Kidney tubule cell (primary cell): ENCODE data around the gene ITPR2.
"Not testable (repeated sequence)": the region's sequence is repeated elsewhere in the genome, so short reads cannot be mapped to it uniquely, and the experiment has no call there.

Experiments used
- DNase-seq: peaks from one replicate; pipeline ENCODE4 v3.0.0-alpha.2; 2018; ENCODE audit warnings: low spot score

Gene ITPR2

DNA sequence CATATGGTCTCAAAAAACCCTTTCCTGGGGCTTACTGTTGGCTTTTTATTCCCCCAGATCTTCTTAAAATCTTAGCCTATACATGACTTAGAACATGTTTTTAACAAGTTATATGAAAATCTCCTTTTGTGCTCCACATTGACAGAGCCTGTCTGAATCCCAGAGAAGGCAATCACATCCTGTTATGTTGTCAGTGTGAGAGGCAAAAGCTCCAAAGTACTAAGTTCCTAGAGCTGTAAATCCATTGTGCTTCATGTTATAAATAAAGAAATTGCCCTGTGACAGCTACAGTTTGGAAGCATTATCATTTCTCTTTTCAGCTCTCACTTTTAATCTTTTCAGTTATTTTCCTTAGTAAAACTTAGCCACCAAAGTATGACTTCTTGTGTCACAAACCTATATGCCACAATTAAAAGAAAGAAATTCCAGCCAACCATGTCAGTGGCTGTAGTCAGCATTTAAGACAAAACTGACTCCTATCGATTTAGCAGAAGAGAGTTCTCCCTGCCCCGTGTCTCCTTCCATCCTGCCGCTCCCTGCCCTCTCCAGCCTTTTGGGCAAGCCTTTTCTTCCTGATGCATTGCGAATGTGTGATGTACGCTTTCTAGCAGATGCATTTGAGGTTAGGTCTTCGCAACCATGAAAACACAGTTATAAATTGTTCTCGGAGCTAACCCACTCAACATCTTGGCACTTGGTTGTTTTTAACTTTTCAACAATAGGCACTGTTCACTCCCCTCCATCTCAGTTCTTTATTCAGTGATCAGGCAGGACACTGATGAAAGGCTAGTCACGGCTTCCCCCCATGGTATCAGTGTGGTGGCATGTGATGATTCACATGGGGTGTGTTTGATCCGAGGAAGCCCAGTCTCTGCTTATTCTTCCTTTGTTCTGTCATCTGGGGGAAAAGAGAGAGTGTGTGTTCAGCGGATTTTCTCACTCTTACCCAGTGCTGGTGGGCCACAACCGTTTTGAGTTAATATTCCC, 494.1 kb downstream of the ITPR2 start:
- peak; percentile 73 for DNase-seq

DNA sequence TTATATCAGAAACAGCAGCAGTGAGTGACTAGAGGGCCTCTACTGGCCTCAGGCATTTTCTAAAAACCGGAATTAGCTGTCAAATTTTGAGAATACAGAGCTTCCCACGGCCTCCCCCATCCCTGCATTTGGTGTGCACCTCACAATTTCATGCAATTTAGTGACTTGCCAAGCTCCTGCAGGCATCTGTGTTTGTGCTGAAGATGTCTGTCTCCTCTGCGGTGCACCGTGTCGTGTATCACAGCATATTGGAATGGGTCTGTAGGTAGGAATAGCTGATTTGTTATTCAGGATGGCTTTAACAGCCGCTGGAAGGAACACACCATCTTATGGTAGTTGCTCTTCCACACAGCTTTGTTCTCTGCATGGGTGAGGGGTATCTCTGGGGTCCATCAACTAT, 497.3 kb downstream of the ITPR2 start:
- DNase-seq, result no peak

DNA sequence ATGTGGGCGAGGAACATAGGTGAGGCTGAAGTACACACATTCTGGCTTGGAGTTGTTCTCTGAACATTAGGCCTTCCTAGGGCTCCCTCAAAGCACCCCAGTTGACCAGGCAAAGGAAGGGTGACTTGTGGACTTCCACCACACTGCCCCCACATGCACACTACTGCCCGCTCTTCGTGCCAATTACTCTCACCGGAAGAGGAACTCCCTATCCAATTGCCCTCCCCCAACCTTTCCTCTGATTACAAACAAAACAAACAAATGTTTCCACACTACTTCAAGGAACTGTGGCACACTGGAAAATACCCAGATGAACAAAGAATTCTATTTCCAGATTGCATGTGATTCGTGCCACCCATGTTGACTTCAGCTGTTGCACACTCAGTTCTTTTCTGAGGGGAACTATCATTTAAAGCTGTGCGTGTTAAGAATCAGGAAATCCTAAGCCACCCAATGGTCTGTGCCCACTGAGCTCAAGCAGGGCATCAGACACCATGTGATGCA, 498.3 kb downstream of the ITPR2 start:
- no peak for DNase-seq

DNA sequence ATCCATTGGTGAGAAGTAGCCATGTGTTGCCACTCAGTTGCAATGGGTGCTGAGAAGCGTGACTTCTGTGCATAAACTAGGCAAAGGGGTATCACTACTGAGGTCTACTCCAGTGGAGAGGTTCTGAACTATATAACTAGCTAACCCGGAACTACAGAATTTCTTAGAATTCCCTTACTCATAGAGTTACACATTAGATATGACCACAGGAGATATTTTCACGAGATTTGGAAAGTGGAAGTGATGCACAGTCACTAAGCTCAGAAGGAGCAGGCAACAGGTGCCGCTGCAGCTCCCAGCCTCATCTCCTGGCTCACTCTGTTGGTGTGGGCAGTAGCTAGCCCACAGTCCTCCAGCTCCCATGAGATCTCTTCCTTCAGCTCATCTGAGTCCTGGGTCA, 501.0 kb downstream of the ITPR2 start:
- DNase-seq, result no peak

DNA sequence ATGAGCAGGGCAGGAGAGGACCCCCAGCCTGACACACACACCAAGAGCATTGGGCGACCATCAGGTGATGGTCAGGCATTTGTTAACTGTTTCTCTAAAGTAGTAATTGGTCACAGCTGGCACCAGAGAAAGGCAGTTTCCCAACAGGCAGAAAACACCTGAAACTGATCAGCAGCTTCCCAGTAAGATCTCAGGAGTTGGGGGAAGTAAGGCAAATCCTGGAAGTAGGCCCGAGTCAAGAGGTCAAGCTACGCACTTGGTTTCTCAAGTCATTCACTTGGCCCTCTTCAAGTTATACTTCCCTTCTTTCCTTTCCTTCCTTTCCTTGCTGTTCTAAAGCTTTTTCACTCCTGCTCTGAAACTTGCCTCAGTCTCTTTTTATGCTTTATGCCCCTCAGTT, 501.9 kb downstream of the ITPR2 start:
- no peak for DNase-seq

DNA sequence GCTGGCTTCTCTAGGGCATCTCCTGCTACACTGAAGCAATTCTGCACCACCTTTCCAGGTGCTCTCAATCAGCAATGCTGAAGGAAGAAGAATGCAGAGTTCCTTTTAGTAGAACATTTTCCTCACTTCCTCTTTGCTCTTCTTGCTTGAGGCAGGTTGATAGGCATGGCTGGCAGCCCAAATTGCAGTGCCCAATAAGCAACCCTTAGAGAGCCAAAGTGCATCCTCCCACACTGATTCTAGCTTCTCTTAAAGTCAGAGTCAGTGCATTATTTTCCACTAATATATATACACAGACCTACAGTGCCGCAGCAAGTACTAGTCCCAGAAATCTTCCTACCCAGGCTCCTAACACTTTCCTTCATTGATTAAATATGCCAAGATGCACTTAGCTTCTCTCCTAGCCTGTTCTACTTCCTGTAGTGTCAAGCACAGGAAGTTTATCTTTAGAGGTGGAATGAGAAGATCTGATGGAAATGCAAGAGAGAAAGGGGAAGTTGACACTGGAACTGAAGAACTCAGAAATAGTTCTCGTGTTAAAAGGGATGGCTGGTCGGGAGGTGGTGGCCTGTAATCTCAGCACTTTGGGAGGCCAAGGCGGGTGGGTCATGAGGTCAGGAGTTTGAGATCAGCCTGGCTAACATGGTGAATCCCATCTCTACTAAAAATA, 504.9 kb downstream of the ITPR2 start:
- DNase-seq, result no peak

DNA sequence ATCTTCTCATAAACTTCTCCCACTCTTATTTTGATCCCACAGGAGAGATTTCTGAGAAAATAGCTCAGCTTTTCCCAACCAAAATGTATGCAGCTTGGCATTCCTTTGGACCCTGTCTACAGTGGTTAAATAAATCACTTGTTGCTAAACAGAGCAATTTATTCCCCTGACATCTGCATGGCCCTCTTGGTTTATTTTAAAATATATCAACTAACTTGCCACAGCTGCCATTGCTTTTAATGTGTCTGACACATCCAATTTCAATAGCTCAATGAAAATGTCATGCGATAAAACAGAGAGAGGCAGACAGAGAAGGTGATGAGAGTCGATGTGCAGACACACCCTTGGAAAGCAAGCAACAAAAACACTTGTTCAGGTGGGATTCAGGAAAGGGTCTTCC, 509.3 kb downstream of the ITPR2 start:
- DNase-seq, result no peak

DNA sequence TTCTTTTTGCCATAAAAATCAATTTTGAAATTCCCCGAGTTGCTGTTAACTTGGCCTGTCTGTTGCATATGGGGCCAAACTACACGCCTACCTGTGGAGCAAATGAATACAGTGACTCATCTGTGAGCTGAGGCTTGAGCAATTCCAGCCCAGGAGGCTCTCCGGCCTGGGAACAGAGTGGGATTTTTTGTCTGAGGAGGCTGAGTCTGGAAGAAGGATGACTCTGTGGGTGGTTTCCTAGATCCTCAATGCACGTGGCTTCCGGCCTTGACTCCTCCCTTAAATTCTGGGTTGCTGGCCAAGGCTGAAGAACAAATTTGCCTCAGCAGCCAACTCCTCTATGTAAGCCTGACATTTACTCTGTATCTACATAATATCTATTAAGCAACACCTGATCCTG, 513.5 kb downstream of the ITPR2 start:
- peak; percentile 96 for DNase-seq

DNA sequence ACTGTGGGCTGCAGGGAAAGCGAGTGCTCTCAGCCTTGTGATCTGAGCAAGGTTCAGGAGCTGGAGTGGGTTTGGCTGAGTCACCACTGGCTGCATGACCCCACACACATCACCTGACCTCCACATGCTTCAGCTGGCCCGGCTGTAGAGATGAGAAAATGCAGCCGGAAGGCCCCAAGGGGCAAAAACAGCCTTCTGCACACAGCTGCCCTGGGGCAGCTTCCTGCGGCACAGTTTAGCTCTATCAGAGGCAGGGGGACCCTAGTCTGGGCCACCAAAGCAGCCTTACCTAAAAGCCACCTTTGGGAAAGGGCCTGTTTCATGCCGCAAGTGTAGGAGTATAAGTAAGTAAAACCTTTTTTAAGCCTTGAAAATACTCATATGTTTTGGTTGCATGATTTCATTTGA, 514.3 kb downstream of the ITPR2 start:
- DNase-seq, result peak; percentile 92

DNA sequence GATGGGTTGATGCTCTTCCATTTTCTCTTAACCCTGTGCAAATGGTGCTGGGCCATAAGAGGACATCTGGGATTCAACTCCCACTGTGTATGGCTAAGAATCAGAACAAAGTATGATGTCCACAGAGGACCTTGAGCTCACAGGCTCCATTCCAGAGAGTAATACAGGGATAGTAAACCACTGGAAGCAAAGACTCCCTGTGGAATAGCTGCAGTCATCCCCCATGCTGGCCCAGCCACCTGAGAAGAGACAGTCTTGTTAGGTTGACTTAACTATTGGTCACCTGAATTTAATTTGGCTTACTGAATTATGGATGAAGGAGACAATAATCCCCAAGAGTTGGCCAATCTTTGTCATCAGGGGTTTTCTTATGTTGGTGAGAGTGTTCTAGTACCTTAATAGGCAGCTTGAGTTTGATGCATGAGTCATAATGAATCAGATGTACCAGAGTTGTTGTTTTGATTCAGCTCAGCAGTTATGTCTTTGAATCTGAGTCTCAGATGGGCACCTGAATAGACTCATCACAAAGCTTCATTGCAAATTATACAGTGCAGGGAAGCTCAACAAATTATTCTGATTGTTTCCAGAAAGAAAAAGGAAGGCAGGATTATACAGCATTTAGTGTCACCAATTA, 514.9 kb downstream of the ITPR2 start:
- peak; percentile 93 for DNase-seq

DNA sequence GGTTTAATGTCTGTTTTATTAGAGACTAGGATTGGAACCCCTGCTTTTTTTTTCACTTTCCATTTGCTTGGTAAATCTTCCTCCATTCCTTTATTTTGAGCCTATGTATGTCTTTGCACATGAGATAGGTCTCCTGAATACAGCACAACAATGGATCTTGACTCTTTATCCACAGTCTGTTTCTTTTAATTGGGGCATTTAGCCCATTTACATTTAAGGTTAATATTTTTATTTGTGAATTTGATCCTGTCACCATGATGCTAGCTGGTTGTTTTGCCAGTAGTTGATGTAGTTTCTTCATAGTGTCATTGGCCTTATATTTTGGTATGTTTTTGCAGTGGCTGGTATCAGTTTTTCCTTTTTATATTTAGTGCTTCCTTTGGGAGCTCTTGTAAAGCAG, 518.9 kb downstream of the ITPR2 start:
- not testable (repeated sequence) for DNase-seq

DNA sequence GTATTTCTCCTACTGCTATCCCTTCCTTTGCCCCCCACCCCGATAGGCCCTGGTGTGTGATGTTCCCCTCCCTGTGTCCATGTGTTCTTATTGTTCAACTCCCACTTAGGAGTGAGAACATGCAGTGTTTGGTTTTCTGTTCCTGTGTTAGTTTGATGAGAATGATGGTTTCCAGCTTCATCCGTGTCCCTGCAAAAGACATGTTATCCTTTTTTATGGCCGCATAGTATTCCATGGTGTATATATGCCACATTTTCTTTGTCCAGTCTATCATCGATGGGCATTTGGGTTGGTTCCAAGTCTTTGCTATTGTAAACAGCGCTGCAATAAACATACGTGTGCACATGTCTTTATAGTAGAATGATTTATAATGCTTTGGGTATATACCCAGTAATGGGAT, 522.5 kb downstream of the ITPR2 start:
- not testable (repeated sequence) for DNase-seq

DNA sequence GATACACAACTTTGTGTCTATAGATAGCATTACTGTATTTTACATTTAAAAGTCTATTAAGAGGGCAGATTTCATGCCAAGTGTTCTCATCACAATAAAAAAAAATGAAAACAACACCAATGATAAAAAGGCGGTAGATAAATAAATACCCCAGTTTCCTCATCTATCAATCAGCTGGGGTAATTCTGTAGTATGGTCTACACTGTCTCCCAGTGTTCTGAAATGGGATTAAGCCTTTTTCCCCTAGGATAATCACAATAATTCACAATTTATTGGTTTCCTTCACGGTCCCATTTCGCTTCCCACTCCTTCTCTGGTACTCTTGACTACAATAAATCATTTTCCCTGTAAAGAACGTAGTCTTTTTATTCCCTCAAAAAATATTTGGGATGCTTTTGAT, 523.4 kb downstream of the ITPR2 start:
- no peak for DNase-seq

DNA sequence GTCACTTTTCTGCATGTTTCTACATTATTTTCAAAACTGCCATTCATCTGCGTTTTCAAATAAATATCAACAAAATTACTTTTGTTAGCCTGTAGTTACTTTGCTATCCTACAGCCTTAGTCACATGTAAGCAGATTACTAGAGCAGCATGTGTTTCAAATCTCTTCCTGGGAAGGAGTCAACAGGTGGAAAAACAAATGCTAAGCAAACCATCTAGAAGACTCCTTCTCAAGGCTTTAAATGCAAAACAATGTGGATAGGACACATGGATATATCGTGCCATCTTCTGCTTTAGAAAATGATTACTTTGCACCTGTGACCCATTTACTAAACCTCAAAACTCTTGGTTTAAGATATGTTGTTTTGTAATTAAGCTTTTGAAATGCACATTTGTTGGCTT, 528.7 kb downstream of the ITPR2 start:
- DNase-seq, result no peak

DNA sequence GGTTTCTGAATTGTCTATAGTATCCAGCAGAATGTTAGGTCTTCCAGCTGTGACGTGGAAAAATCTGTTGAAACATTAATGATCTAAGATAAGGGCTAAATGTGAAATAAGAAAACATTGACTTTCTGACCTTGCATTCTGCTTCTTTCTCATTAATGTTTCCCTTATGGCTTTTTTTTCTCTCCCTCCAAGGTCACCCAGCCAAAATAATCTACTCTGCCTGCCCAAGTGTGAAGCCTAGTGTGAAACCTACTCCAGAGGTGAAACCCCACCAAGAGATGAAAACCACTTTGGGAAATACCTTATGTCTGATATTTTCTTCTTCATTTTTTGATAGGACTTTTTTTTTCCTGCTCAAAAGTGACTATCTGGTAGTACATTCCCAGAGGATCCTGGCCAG, 529.6 kb downstream of the ITPR2 start:
- no peak for DNase-seq

DNA sequence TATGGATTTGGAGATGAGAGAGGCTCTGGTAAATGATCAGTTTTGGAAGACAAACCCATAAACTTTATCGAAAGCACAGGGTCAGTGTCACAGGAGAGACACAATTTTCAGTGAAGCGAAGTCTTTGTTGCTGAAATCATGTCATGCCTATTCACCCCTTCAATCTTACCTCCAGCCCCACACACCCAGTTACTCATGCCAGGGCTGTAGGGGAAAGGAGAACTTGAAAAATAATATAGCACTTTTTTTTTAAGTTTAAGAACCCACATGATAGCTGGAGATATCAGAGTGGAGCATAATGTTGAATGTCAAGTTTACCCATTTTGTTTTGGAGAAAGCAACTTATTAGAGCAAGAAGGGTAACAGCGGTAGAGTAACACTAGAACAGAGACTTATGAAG, 530.2 kb downstream of the ITPR2 start:
- DNase-seq, result no peak

DNA sequence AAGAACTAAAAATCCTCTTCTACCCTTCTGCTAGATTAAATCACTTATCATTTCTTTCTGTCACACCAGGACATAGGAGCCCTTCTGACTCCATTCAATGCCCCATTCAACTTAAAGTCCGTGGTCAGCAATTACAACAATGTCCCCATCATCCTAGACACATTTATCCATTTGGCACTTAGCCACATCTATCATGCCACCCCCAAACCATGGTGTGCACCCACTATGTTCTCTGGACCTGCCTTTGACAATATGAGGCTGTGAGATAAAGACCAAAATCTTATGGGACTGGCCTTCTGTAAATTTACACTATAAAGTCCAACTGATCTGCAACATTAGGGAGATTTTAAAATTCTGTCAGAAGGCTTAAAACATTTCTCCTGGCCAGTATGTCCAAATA, 533.2 kb downstream of the ITPR2 start:
- DNase-seq, result no peak

DNA sequence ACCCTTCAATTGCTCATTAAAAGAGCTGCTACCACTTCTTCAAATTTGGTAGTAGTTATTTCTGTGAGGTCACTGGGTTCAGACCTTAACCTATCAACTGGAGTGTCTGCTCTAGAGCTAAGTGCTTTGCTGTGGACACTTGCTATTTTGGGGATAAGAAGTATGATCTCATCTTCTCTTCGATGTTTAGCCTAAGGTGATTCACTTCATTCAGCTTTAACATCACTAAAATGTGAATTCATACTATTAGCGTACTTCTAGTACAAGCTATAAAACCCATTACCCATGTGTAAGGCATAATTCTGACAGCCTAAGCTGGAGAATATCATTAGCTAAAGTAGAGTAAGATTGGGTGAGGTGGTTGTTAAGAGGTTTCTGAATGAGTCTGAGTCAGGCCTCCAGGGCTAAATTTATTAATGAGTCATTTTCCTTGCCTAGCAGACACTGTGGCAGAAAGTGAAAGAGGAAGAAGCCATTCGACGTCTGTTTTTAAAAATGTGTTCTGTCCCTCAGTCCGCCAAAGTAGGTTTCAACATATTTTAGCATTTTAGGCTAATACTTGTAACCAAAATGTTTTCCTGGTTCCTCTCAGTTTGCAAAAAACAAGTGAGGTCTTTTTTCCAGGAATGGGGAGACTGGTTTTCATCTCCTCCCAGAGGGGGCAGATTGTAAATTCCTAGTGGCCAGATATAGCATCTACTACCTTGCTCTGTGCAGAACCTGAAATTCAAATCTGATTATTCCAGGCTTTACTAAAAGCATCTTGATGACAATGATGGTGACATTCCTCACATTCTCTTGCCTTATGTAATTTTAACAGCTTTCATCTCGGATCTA, 534.0 kb downstream of the ITPR2 start:
- DNase-seq, result peak; percentile 91

DNA sequence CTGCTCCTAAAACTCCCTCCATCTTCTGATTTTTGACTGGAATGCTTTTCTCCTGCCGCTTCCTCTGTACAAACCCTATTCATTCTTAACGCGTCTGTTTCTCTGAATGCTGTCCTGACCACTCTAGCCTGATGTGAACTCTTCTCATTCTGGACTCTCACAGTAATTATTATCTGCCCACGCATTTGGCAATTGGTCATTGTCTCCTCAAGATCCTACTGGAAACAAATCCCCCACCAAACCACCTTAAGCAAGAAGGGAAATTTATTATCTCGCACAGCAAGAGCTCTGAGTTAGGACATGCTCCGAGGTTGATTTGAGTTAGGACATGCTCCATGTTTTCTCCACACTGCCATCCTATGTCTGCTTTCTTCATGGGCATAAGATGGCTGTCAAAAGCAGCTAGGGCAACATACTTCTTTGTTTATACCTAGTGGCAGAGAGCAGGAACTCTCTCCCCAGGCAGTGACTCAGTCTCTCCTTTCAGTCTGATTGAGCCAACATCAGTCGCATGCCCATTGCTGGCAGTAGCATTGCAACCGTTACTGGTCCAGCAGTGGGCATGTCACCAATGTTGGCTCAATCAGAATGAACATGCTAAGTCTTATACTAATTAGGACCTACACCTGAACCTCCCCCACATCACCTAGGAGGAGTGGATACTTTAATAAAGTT, 535.5 kb downstream of the ITPR2 start:
- DNase-seq, result no peak

DNA sequence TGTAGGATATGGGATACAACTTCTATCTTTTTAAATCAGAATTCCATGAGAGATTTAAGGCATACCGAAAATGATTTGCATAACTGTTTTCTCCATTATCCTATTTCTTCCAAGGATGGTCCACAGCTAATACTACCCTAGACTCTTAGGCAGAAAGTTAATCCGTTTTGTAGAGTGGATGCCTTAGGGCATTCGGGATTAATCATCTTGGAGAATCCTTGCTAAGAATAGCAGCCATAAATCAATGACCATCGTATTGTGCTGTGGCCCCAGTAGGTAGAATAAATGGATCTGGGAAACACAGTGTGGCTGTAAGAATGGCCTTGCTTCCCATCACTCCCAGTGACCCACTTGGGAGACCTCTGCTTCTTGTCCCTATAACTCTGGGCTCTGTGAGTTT, 538.0 kb downstream of the ITPR2 start:
- DNase-seq, result no peak

DNA sequence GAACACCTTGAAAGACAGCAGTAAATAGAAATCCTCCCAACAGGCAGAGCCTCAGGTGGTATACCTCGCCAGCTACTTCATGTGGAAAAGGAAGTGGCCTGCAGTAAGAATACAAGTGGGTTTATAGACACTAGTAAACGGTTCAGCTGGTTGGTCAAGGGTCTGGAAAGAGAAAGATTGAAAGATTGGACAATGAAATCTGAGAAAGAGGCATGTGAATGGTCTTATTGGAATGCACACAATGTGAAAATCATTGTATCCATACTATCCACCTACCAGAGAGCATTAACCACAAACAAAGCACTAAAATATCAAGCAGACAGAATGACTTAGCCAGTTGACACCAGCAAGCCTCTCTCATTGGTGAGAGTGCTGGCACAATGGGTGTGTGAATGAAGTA, 539.4 kb downstream of the ITPR2 start:
- DNase-seq, result peak; percentile 63
